B cell (primary cell): ENCODE measurements around the gene PSME1. TPM values are rescaled to one million over a fixed set of nuclear protein-coding genes. Genes with fewer than 3 reads are reported as not detected.

Experiments used
- ATAC-seq: fragments of 200-7000 bp; cut with Tn5 transposase; one replicate; pipeline ENCODE4 v1.10.0; 2021; ENCODE audit warnings: low read depth, mild to moderate bottlenecking, moderate number of reproducible peaks, moderate library complexity
- CTCF ChIA-PET: fragments of 350-600 bp; sonication (Branson Sonifier 250); formaldehyde crosslinking; loops from one replicate; lab custom pipeline; 2021; ENCODE audit warnings: antibody characterized with exemption, inconsistent platforms; lab: Charles Lee
- POLR2A ChIA-PET: fragments of 350-600 bp; sonication (Branson Sonifier 250); formaldehyde crosslinking; loops from one replicate; lab custom pipeline; 2021; ENCODE audit warnings: antibody characterized with exemption; lab: Charles Lee
- DNase-seq: peaks from one replicate; pipeline ENCODE4 v3.0.0; 2013
- H2AFZ ChIP-seq: 2 replicates; pipeline ENCODE4 v1.6.1; 2012; ENCODE audit warnings: mild to moderate bottlenecking, low read depth, low read length; ENCODE audit not compliant: insufficient read depth, poor library complexity, severe bottlenecking
- H3K27ac ChIP-seq, 2 donors: 1 replicate in 1 of 2; 2 replicates in 1 of 2; pipeline ENCODE4 v1.5.1; 2012 to 2013; ENCODE audit warnings: low read length in 2 of 2, mild to moderate bottlenecking in 2 of 2, moderate library complexity in 1 of 2
- H3K27me3 ChIP-seq, 4 experiments: fragments of 200-600 bp in 1 of 4; sonication (generic) in 1 of 4; replicated peaks in 1 of 4; 1 replicate in 2 of 4; 2 replicates in 2 of 4; pipeline versions ENCODE4 v1.6.1 to v1.7.0; 2013 to 2016; ENCODE audit warnings: low read length in 3 of 4, mild to moderate bottlenecking in 2 of 4, mixed read lengths in 1 of 4, moderate library complexity in 1 of 4; ENCODE audit not compliant: insufficient read depth in 4 of 4, control insufficient read depth in 3 of 4; ENCODE audit errors: control extremely low read depth in 1 of 4
- H3K36me3 ChIP-seq, 2 experiments: replicated peaks in 1 of 2; 1 replicate in 1 of 2; 2 replicates in 1 of 2; pipeline versions ENCODE4 v1.6.1 to v1.7.1; 2013; ENCODE audit warnings: low read length in 1 of 2; ENCODE audit not compliant: insufficient read depth in 2 of 2, control insufficient read depth in 1 of 2; ENCODE audit errors: control extremely low read depth in 1 of 2, extremely low read depth in 1 of 2
- H3K4me1 ChIP-seq, 2 donors: fragments of 200-600 bp in 1 of 2; sonication (generic) in 1 of 2; 1 replicate in 1 of 2; 2 replicates in 1 of 2; pipeline versions ENCODE4 v1.5.1 to v1.6.1; 2013 to 2017; ENCODE audit warnings: low read length in 2 of 2; ENCODE audit not compliant: control insufficient read depth in 2 of 2, insufficient read depth in 2 of 2
- H3K4me2 ChIP-seq: replicated peaks from 2 replicates; pipeline ENCODE3; 2012; ENCODE audit warnings: mild to moderate bottlenecking, low read depth, low read length; ENCODE audit not compliant: poor library complexity, severe bottlenecking
- H3K4me3 ChIP-seq, 5 experiments: fragments of 200-600 bp in 1 of 5; sonication (generic) in 1 of 5; 1 replicate in 3 of 5; 2 replicates in 2 of 5; pipeline versions ENCODE4 v1.5.1 to v1.7.0; 2011 to 2016; ENCODE audit warnings: low read length in 4 of 5, mild to moderate bottlenecking in 4 of 5, low read depth in 2 of 5, control low read depth in 1 of 5, moderate library complexity in 1 of 5; ENCODE audit not compliant: insufficient read depth in 1 of 5; ENCODE audit errors: control extremely low read depth in 1 of 5, extremely low read depth in 1 of 5
- H3K79me2 ChIP-seq: fragments of 200-600 bp; sonication (generic); one replicate; pipeline ENCODE4 v1.6.0; 2016; ENCODE audit warnings: low read length; ENCODE audit not compliant: control insufficient read depth, insufficient read depth
- H3K9ac ChIP-seq: fragments of 200-600 bp; sonication (generic); 2 replicates; pipeline ENCODE4 v1.6.1; 2017; ENCODE audit warnings: mild to moderate bottlenecking, low read length, moderate library complexity
- H3K9me3 ChIP-seq, 3 donors: one replicate each; pipeline versions ENCODE4 v1.6.1 to v1.7.1; 2013; ENCODE audit warnings: low read length in 2 of 3; ENCODE audit not compliant: control insufficient read depth in 2 of 3, insufficient read depth in 1 of 3; ENCODE audit errors: control extremely low read depth in 1 of 3
- H4K20me1 ChIP-seq: 2 replicates; pipeline ENCODE4 v1.6.0; 2012; ENCODE audit warnings: mild to moderate bottlenecking, low read length; ENCODE audit not compliant: insufficient read depth, control insufficient read depth, poor library complexity, severe bottlenecking
- H3K27ac Mint-ChIP-seq: one replicate; pipeline ENCODE4 v1.8.0; 2021; ENCODE audit warnings: mixed read lengths
- H3K27me3 Mint-ChIP-seq: one replicate; pipeline ENCODE4 v1.8.0; 2021; ENCODE audit warnings: mixed read lengths
- H3K4me1 Mint-ChIP-seq: one replicate; pipeline ENCODE4 v1.8.0; 2021; ENCODE audit warnings: mixed read lengths
- H3K4me3 Mint-ChIP-seq: one replicate; pipeline ENCODE4 v1.8.0; 2021; ENCODE audit warnings: mixed read lengths
- H3K9me3 Mint-ChIP-seq: one replicate; pipeline ENCODE4 v1.8.0; 2022; ENCODE audit warnings: mixed read lengths; ENCODE audit not compliant: insufficient read depth
- CTCF ChIP-seq: fragments of 200-600 bp; IDR thresholded peaks from one replicate; pipeline ENCODE4 v1.8.0; 2022; ENCODE audit warnings: antibody characterized with exemption, mild to moderate bottlenecking
- EZH2 ChIP-seq: IDR thresholded peaks from 2 replicates; pipeline ENCODE4 v1.6.1; 2012; ENCODE audit warnings: borderline replicate concordance, low read depth, mild to moderate bottlenecking, moderate library complexity, low read length; ENCODE audit not compliant: insufficient read depth, poor library complexity, severe bottlenecking
- WGBS: methylation state at CpG from one replicate; pipeline ENCODE4 v1.1.5; 2013; ENCODE audit warnings: missing lambda C conversion rate; ENCODE audit not compliant: insufficient coverage; 5-methylcytosine and 5-hydroxymethylcytosine counted together
- intact Hi-C: fragments of 100-400 bp; cut with micrococcal nuclease; formaldehyde crosslinking; loops from one replicate; pipeline ENCODE4 v1.10.0; 2022
- polyA plus RNA-seq: library from polyadenylated mRNA; depleted of rRNA; stranded (reverse); fragments of >200 nt; gene quantifications from 2 replicates; pipeline ENCODE4 v1.2.3, GENCODE V29; 2012
- total RNA-seq, 2 donors: library from RNA; stranded (reverse); fragments of 120-200 nt in 1 of 2; gene quantifications; 1 replicate in 1 of 2; 2 replicates in 1 of 2; pipeline versions ENCODE4 v1.2.3 to v1.2.4, GENCODE V29; 2013 to 2022

Gene PSME1
- total and polyA plus RNA-seq, 2 donors (not counting 1 experiment from before 2014, with no cell fraction given) = 237 to 257 TPM

GRCh38 chr14:24150567-24150966 is 14.6 kb downstream of the PSME1 start:
- no peaks in the 10 kb centered on the region for H3K27me3 Mint-ChIP-seq
- DNase-seq = no peak
- ATAC-seq = no peak
- peak overlapping the region; percentile 18 for H3K4me3 Mint-ChIP-seq
- peaks cover 38% of the 10 kb centered on the region for H3K4me1 Mint-ChIP-seq
- H3K79me2 ChIP-seq = peaks cover 67% of the 10 kb centered on the region
- no peaks in the 10 kb centered on the region for H3K9me3 ChIP-seq
- no peak overlapping the region for H3K4me3 ChIP-seq
- ChIA-PET POLR2A (interaction anchor here (0.7 to 0.9 kb wide), 3 partner anchors 11 to 1061 kb away, joined by 3 to 13 read pairs (median 3); partner anchors contain the start of gene IRF9), CTCF (interaction anchor here (0.6 to 2.3 kb wide), 6 partner anchors 9 to 60 kb away, joined by 3 to 14 read pairs (median 6); partner anchors contain the start of genes EMC9, IRF9 and PSME1)
- H3K27ac ChIP-seq = no peak overlapping the region
- peaks cover 14 to 25% of the 10 kb centered on the region in 2 donors for H3K4me1 ChIP-seq
- H3K27ac Mint-ChIP-seq = no peak overlapping the region
- H3K36me3 ChIP-seq = peaks cover 2 to 53% of the 10 kb centered on the region in 2 experiments
- 99% methylated on average over 8 of the region's 9 CpGs for WGBS
- H3K9me3 Mint-ChIP-seq = no peaks in the 10 kb centered on the region
- no peak overlapping the region for H3K4me2 ChIP-seq
- intact Hi-C loops = no loop called here
- no peak for TF ChIP-seq EZH2
- no peak for TF ChIP-seq CTCF
- peaks cover 41% of the 10 kb centered on the region for H4K20me1 ChIP-seq
- H3K9ac ChIP-seq = no peak overlapping the region
- no peaks in the 10 kb centered on the region for H3K27me3 ChIP-seq
- no peak overlapping the region for H2AFZ ChIP-seq

DNA sequence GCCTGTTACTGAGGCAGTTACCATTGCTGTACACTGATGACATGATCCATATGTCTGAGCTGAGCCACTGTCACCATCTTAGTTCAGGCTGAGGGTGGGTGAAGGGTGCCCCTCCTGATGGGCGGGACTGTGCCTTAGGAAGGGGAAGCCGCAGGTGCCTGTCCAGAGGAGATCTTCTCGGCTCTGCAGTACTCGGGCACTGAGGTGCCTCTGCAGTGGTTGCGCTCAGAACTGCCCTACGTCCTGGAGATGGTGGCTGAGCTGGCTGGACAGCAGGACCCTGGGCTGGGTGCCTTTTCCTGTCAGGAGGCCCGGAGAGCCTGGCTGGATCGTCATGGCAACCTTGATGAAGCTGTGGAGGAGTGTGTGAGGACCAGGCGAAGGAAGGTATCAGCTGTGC is 15.0 kb downstream of the PSME1 start:
- Histone ChIP-seq H3K79me2 (peaks cover 65% of the 10 kb centered on the region), H4K20me1 (peaks cover 37% of the 10 kb centered on the region), H3K27ac (no peak overlapping the region), H3K9ac (no peak overlapping the region), H3K36me3 (peaks cover 5 to 57% of the 10 kb centered on the region in 2 experiments), H3K9me3 (no peaks in the 10 kb centered on the region), H3K4me2 (no peak overlapping the region), H2AFZ (no peak overlapping the region), H3K4me3 (no peak overlapping the region), H3K27me3 (no peaks in the 10 kb centered on the region), H3K4me1 (peaks cover 10 to 21% of the 10 kb centered on the region in 2 donors)
- DNase-seq (no peak), ATAC-seq (no peak)
- TF ChIP-seq CTCF (no peak), EZH2 (no peak)
- Mint-ChIP-seq H3K27me3 (no peaks in the 10 kb centered on the region), H3K4me1 (peaks cover 33% of the 10 kb centered on the region), H3K9me3 (no peaks in the 10 kb centered on the region), H3K4me3 (no peak overlapping the region), H3K27ac (no peak overlapping the region)
- POLR2A ChIA-PET = interaction anchor here (0.7 to 0.9 kb wide), 3 partner anchors 10 to 1061 kb away, joined by 3 to 13 read pairs (median 3); partner anchors contain the start of gene IRF9
- CTCF ChIA-PET = interaction anchor here (0.6 to 2.3 kb wide), 7 partner anchors 10 to 60 kb away, joined by 3 to 14 read pairs (median 6); partner anchors contain the start of genes EMC9, IRF9 and PSME1
- 99% methylated on average over 8 of the region's 9 CpGs for WGBS
- intact Hi-C loops = no loop called here
